ENCODE data around the gene CPEB3. TPM values are rescaled to one million over a fixed set of nuclear protein-coding genes. Genes with fewer than 3 reads are reported as not detected.

The CPEB3 gene
- total RNA-seq, 1 donor from 2014 or later, result 8.0 TPM

DNA sequence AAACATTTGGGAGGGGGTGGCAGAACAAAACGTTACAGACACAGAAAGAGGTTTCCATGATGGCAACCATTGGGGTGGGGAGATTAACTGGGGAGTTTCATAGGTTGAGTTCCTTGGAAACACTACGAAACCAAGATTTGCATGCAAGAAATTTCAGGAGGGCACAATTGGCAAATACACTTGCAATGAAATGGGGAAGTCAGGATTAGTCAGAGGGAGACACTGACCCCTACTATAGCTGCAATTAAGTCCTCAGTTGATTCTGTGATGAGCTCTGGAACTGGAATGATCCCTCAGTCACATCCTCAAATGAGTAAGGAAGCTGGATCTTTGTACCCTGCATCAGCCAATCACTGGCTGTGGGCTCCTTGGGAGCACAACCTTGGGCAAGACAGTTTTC lies 22.1 kb downstream of the CPEB3 start:
- H3K9me3 Mint-ChIP-seq (ENCODE audit: unreplicated experiment), result no peaks in the 10 kb centered on the region
- no peak overlapping the region for H3K27ac Mint-ChIP-seq (ENCODE audit: unreplicated experiment)
- no peak overlapping the region for H3K4me3 Mint-ChIP-seq (ENCODE audit: unreplicated experiment)
- H3K36me3 Mint-ChIP-seq (ENCODE audit: unreplicated experiment), result no peaks in the 10 kb centered on the region
- TF ChIP-seq, protein P1, sequence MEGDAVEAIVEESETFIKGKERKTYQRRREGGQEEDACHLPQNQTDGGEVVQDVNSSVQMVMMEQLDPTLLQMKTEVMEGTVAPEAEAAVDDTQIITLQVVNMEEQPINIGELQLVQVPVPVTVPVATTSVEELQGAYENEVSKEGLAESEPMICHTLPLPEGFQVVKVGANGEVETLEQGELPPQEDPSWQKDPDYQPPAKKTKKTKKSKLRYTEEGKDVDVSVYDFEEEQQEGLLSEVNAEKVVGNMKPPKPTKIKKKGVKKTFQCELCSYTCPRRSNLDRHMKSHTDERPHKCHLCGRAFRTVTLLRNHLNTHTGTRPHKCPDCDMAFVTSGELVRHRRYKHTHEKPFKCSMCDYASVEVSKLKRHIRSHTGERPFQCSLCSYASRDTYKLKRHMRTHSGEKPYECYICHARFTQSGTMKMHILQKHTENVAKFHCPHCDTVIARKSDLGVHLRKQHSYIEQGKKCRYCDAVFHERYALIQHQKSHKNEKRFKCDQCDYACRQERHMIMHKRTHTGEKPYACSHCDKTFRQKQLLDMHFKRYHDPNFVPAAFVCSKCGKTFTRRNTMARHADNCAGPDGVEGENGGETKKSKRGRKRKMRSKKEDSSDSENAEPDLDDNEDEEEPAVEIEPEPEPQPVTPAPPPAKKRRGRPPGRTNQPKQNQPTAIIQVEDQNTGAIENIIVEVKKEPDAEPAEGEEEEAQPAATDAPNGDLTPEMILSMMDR (IDR thresholded peaks at IDR 0.05; ENCODE audit: partially characterized antibody, unreplicated experiment), result no peak
- no peak for DNase-seq
- peaks cover 4% of the 10 kb centered on the region for H3K4me1 Mint-ChIP-seq (ENCODE audit: low read depth, unreplicated experiment)
- H3K27me3 Mint-ChIP-seq (ENCODE audit: unreplicated experiment), result no peaks in the 10 kb centered on the region

GRCh38 chr10:92267343-92267742 lies 23.5 kb downstream of the CPEB3 start:
- peaks cover 4% of the 10 kb centered on the region for H3K4me1 Mint-ChIP-seq (ENCODE audit: low read depth, unreplicated experiment)
- no peak overlapping the region for H3K4me3 Mint-ChIP-seq (ENCODE audit: unreplicated experiment)
- TF ChIP-seq, protein P1 (IDR thresholded peaks at IDR 0.05; ENCODE audit: partially characterized antibody, unreplicated experiment), result no peak
- no peak for DNase-seq
- H3K27me3 Mint-ChIP-seq (ENCODE audit: unreplicated experiment), result peaks cover 3% of the 10 kb centered on the region
- no peak overlapping the region for H3K27ac Mint-ChIP-seq (ENCODE audit: unreplicated experiment)
- no peaks in the 10 kb centered on the region for H3K9me3 Mint-ChIP-seq (ENCODE audit: unreplicated experiment)
- H3K36me3 Mint-ChIP-seq (ENCODE audit: unreplicated experiment), result no peaks in the 10 kb centered on the region

DNA sequence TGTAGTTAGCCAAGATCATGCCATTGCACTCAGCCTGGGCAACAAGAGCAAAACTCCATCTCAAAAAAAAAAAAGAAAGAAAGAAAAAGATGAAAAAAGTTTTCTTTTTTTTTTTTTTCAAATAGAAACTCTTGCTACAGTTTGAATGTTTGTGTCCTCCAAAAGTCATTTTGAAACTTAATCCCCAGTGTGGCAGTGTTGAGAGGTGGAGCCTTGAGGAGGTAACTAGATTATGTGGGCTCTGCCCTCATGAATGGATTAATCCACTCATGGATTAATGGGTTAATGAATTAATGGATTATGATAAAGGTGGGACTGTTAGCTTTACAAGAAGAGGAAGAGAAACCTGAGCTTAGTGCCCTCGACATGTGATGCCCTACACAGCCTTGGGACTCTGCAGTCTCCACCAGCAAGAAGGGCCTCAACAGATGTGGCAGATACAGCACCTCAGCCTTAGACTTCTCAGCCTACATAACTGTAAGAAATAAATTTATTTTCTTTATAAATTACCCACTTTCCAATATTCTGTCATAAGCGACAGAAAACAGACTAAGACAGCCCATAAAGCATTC lies 25.1 kb downstream of the CPEB3 start:
- peaks cover 4% of the 10 kb centered on the region for H3K4me1 Mint-ChIP-seq (ENCODE audit: low read depth, unreplicated experiment)
- H3K27me3 Mint-ChIP-seq (ENCODE audit: unreplicated experiment), result peaks cover 3% of the 10 kb centered on the region
- H3K4me3 Mint-ChIP-seq (ENCODE audit: unreplicated experiment), result no peak overlapping the region
- H3K36me3 Mint-ChIP-seq (ENCODE audit: unreplicated experiment), result no peaks in the 10 kb centered on the region
- no peak for DNase-seq
- H3K27ac Mint-ChIP-seq (ENCODE audit: unreplicated experiment), result no peak overlapping the region
- no peaks in the 10 kb centered on the region for H3K9me3 Mint-ChIP-seq (ENCODE audit: unreplicated experiment)
- TF ChIP-seq, protein P1 (IDR thresholded peaks at IDR 0.05; ENCODE audit: partially characterized antibody, unreplicated experiment), result no peak

DNA sequence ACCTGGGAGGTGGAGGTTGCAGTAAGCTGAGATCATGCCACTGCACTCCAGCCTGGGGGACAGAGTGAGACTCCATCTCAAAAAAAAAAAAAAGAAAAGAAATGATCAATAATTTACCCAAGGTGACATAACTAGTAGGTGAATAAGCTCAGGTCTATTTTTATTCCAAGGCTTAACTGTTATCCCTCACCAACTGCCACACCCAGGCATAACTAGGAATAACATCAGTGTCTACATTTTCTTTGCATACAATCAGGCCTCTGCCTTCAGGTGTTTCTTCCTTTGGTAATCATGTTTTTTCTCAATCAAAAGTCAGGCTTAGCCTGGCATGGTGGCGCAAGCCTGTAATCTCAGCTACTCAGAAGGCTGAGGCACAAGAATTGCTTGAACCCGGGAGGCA lies 26.6 kb downstream of the CPEB3 start:
- Mint-ChIP-seq H3K27me3 (ENCODE audit: unreplicated experiment) (peaks cover 3% of the 10 kb centered on the region), H3K4me3 (ENCODE audit: unreplicated experiment) (no peak overlapping the region), H3K4me1 (ENCODE audit: low read depth, unreplicated experiment) (peaks cover 4% of the 10 kb centered on the region), H3K27ac (ENCODE audit: unreplicated experiment) (no peak overlapping the region), H3K36me3 (ENCODE audit: unreplicated experiment) (no peaks in the 10 kb centered on the region), H3K9me3 (ENCODE audit: unreplicated experiment) (no peaks in the 10 kb centered on the region)
- no peak for DNase-seq
- TF ChIP-seq, protein P1 (IDR thresholded peaks at IDR 0.05; ENCODE audit: partially characterized antibody, unreplicated experiment), result no peak

- TF ChIP-seq, protein P1 (IDR thresholded peaks at IDR 0.05; ENCODE audit: partially characterized antibody, unreplicated experiment), result no peak
- Mint-ChIP-seq H3K27ac (ENCODE audit: unreplicated experiment) (no peak overlapping the region), H3K4me3 (ENCODE audit: unreplicated experiment) (no peak overlapping the region), H3K27me3 (ENCODE audit: unreplicated experiment) (peaks cover 3% of the 10 kb centered on the region), H3K4me1 (ENCODE audit: low read depth, unreplicated experiment) (peaks cover 4% of the 10 kb centered on the region), H3K9me3 (ENCODE audit: unreplicated experiment) (no peaks in the 10 kb centered on the region), H3K36me3 (ENCODE audit: unreplicated experiment) (no peaks in the 10 kb centered on the region)
- DNase-seq, result no peak
Measured at GRCh38 chr10:92263396-92263795, 27.5 kb downstream of the CPEB3 start.

Measured in glutamatergic neuron (in vitro differentiated cells).